GM18508 (cell line): ENCODE data around the gene PRPF19.

Experiments used
- ATAC-seq: cut with Tn5 transposase; IDR thresholded peaks from one replicate; pipeline ENCODE4 v1.9.1; 2021; ENCODE audit warnings: moderate number of reproducible peaks; ENCODE audit not compliant: insufficient read depth, unreplicated experiment

The PRPF19 gene

DNA sequence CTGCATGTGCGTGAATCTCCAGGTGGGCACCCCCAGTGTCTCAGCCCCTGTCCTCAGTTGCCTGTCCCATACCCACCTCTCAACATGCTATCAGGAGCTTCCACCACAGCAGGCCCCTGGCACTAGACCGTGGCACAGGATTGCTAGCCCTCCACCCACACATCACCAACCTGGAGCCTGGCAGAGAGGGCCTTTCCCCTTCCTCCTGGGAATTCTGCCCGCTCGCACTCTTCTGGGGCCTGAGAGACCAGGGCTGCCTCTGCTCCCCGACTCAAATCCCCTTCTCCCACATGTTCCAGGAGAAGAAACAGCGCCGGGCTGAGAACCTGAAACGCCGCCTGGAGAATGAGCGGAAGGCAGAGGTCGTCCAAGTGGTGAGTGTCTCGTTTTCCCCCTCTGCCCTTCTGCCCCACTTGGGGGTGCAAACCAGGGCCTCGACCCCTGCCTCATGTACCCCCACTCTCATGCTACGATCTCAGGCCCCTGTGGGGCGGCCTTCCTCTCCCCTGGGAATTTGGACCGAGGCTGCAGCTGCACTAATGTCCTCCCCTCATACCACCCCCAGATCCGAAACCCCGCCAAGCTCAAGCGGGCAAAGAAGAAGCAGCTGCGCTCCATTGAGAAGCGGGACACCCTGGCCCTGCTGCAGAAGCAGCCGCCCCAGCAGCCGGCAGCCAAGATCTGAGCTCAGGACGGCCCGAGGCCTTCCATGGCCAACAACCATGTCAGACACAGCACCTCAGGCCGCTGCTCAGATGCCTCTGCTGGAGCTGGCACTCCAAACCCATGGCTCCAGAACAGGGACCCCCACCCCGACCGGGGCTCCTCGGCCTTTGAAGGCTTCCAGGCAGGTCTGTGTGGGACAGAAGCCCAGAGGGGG is 56.5 kb downstream of the PRPF19 start:
- ATAC-seq: no peak

DNA sequence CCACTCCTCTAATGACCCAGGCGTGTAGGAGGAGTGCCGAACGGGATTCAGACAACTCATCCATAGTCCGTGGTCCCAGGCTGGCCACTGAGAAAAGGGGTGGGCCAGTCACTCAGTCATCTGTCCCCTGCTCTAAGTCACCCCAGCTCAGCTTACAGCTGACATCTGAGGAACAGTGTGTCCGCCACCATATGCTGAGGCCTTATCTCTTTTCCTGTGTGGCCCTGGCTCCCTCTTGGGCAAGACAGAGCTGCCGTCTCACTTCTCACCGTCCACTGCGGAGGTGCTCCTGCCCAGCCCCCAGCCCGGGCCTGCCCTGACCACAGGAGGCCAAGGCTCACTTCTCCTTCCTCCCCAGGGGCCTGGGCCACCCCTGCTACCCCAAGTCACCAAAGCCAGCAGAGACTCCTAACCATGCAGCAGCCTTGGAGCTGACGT is 57.7 kb downstream of the PRPF19 start:
- no peak for ATAC-seq

DNA sequence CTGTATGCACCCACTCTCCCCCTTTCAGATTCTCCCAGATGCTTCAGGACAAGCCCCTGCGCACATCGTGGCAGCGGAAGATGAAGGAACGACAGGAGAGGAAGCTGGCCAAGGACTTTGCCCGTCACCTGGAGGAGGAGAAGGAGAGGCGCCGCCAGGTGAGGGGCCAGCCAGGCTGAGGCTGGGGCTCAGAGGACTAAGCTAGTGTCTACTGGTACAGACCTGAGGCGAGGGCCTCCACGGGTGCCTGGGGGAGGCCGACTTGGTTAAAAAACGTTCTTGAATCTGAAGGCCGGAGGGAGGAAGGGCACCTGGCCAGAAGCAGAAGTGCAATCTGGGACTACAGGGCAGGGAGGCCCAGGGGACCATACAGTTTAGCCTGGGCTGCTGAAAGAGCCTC is 58.5 kb downstream of the PRPF19 start:
- no peak for ATAC-seq

DNA sequence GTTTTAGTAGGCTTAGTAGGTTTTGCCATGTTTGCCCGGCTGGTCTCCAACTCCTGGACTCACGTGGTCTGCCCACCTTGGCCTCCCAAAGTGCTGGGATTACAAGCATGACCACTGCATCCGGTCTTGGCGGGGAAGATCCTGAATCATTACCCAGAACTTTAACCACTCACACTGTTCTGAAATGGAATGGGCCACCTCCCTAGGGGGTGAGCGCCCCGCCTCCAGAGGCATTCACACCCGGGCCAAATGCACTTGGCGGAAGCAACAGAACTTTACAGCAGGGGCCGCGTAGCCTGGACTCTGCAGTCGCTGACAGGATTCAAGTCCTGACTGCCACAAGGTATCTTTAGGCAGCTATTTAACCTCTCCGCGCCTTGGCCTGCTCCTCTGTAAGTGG is 59.1 kb downstream of the PRPF19 start:
- ATAC-seq: no peak

DNA sequence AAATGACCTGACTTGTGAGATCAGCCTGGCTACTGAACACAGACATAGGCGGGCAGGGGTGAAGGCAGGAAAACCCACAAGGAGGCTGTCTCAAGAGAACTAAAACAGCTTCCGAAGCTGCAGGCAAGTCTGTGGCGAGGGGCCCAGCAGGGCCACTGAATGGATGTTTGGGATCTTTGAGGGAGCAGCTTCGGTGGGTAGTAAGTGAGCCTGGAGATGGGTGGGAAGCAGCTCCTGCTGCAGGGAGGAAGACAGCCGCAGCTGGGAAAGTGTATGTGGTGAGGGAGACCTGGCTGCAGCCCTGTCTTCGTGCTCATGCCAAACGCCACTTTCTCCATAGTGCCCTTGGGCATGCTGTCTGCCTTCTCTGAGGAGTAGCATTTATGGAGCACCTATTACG is 61.0 kb downstream of the PRPF19 start:
- ATAC-seq: no peak

DNA sequence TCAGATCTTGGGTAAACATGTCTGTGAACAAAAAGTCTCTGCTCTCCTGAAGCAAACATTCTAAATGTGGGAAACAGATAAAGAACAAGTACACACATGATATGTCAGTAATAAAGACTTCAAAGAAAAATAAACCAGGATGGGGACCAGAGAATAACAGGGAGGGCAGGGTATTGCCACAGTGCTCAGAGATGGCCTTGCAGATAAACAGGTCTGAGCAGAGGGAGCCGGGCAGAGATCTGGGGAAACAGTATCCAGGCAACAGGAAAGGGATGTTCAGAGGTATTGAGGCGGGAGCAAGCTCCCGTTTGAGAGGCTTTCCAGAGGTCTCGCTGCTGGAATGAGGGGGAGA is 61.5 kb downstream of the PRPF19 start:
- ATAC-seq: no peak

DNA sequence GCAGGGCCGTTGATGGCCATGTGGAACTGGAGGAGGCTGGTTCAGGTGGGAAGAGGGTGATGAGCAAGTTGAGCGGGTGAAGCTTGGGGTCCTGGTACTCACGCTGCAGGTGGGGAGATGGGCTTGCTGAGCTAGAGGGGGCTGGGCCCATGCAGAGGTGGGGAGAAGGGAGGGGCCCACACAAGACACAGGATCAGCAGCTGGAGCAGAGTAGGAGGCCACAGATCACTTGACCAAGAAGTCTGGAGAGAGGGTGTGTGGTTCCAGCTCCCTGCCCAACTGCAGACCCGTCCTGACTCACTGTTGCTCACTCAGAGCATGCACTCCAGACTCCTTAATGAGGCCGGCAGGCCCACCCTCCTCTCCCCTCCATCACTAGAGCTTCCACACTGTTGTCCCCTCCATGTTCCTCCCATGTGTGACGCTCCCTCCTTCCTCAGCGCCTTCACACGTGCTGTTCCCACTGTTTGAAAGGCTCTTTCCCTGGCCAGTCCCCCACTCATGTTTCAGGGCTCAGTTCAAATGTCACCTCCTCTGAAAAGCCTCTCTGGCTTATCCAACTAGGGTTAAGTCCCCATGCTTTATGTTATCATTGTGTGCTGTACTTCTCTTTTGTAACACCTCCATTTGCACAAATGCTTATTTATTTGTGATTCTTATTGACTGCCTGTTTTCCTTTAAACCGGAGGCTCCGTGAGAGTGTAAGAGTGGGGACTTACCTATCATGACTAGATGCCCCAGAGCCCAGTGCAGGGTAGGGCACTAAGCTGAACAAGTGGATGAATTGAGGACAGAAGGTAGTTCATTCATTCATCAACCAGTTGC is 62.1 kb downstream of the PRPF19 start:
- ATAC-seq: no peak

DNA sequence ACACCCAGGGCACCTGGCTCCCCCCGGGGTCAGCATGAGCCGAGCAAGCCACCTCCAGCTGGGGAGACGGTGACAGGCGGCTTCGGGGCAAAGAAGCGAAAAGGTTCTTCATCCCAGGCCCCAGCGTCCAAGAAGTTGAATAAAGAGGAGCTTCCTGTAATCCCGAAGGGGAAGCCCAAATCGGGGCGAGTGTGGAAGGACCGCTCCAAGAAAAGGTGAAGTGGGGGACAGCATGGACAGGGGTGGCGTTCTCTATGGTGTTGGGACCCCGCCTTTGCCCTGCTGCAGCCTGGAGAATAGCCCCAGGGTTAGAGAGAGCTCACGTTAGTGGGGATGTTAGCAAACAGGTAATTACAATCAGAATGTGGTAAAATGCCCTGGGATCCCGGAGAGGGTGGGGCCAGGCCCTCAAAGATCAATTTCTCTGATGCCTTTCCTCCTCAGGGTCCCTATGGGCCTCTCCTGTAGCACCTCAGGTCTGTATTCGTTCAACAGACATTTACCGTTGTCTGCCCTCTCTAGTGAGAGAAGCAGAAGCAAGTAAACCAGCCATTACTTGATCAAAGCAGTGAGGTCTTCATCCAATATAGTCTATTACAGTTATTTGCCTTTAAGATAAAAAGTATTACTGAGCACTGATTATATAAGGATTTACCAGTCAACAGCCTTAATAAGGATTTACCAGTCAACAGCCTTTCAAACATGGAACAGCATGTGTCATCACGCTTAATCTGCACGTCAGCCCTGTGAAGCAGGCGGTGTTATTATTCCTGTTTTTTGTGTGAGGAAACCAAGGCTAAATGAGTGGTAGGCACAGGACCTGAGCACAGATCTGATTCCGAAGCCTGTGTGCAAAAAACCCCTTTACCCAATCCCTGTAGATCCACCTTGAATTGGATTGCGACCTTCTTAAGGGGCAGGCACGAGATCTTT is 63.5 kb downstream of the PRPF19 start:
- ATAC-seq: no peak

DNA sequence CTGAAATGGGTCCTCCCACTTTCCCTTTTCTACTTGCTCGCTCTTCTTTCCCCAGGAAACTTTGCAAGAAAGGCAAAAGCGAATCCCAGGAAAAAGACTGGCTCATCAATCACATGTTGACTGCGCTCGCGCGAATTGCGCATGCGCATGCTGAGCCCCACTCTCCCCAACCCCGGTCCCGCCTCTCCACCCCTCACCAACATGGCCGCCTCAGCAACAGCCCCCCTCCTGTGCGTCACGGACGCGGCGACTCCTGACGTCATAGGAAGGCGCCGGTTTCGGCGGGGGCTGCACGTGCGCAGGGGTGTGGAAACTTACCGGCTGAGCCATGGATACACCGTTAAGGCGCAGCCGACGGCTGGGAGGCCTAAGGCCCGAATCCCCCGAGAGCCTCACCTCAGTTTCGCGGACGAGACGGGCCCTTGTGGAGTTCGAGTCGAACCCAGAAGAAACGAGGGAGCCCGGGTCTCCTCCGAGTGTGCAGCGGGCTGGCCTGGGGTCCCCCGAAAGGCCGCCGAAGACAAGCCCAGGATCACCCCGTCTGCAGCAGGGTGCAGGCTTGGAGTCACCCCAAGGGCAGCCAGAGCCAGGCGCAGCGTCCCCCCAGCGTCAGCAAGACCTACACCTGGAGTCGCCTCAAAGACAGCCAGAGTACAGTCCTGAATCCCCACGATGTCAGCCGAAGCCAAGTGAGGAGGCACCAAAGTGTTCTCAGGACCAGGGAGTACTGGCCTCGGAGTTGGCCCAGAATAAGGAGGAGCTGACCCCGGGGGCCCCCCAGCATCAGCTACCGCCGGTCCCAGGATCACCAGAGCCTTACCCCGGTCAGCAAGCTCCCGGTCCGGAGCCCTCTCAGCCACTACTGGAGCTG is 64.4 kb downstream of the PRPF19 start, which contains the start of gene CCDC86:
TSS of gene CCDC86 (plus strand) at position 317 of the 871 bp plus-strand sequence. CDS start at position 329, 12 bp downstream.
- ATAC-seq: peak; percentile 34
